Adrenal gland (tissue), 12 donors: ENCODE data around the gene MACROD2. TPM values are rescaled to one million over a fixed set of nuclear protein-coding genes. Genes with fewer than 3 reads are reported as not detected.

Experiments used
- DNase-seq, 7 donors: peaks; one replicate each; pipeline ENCODE4 v3.0.0-alpha.2; 2019 to 2020
- H3K27ac ChIP-seq, 5 donors: fragments of 200-600 bp; sonication (generic) in 4 of 5; 1 replicate in 3 of 5; 2 replicates in 2 of 5; pipeline versions ENCODE4 v1.5.1 to v1.8.0; 2016 to 2020; ENCODE audit warnings: mild to moderate bottlenecking in 1 of 5
- H3K27me3 ChIP-seq: fragments of 200-600 bp; 2 replicates; pipeline ENCODE4 v1.8.0; 2021
- H3K36me3 ChIP-seq, 2 donors: fragments of 200-600 bp; replicated peaks in 1 of 2; 1 replicate in 1 of 2; 2 replicates in 1 of 2; pipeline versions ENCODE4 v1.5.1 to v1.8.0; 2018 to 2022
- H3K4me1 ChIP-seq, 2 donors: fragments of 200-600 bp; replicated peaks in 1 of 2; 1 replicate in 1 of 2; 2 replicates in 1 of 2; pipeline versions ENCODE4 v1.5.1 to v1.8.0; 2018 to 2021
- H3K4me3 ChIP-seq, 4 donors: fragments of 200-600 bp; sonication (generic) in 3 of 4; one replicate each; pipeline ENCODE4 v1.5.1; 2016 to 2018
- H3K9me3 ChIP-seq, 3 donors: fragments of 200-600 bp; sonication (generic) in 1 of 3; replicated peaks in 1 of 3; 1 replicate in 2 of 3; 2 replicates in 1 of 3; pipeline versions ENCODE4 v1.5.1 to v1.8.0; 2016 to 2021
- POLR2A ChIP-seq, 2 donors: fragments of 450-650 bp; IDR thresholded peaks; one replicate each; pipeline ENCODE4 v1.6.1; 2017; ENCODE audit warnings: antibody characterized with exemption in 2 of 2, mild to moderate bottlenecking in 2 of 2, moderate library complexity in 1 of 2
- WGBS, 4 donors: extraction: QIAGEN DNeasy Blood & Tissue Kit in 2 of 4; methylation state at CpG; one replicate each; pipeline versions ENCODE4 v1.1.5 to v1.1.7; 2013 to 2017; 5-methylcytosine and 5-hydroxymethylcytosine counted together
- intact Hi-C, 2 donors: fragments of 100-400 bp; cut with DNase I; formaldehyde crosslinking; loops; one replicate each; pipeline versions ENCODE4 v1.14.1 to v1.15.0; 2022 to 2023
- polyA plus RNA-seq, 3 donors: library from polyadenylated mRNA; stranded (reverse); fragments of 200-250 nt in 2 of 3; fragments of 350-450 nt in 1 of 3; fragmentation: Illumina TruSeq in 1 of 3; extraction: RNeasy Lipid Tissue Mini Kit (QIAGEN cat#74804) in 1 of 3; gene quantifications; one replicate each; pipeline ENCODE4 v1.2.3, GENCODE V29; 2013 to 2014
- total RNA-seq, 9 donors: library from RNA; depleted of rRNA in 4 of 9; stranded (reverse); fragments of >200 nt in 4 of 9; fragments of 120-200 nt in 1 of 9; fragmentation: NEBNext Ultra II Directional in 1 of 9; extraction: Animal tissue kit (Norgen Biotek cat#: 25700) in 1 of 9; gene quantifications; one replicate each; pipeline versions ENCODE4 v1.1.0 to v1.2.4, GENCODE V29; 2013 to 2023
- TF ChIP-seq, protein P1 (sequence below), 6 experiments: fragments of 450-650 bp in 4 of 6; fragments of 200-600 bp in 2 of 6; sonication (generic) in 1 of 6; IDR thresholded peaks; 1 replicate in 5 of 6; 2 replicates in 1 of 6; pipeline versions ENCODE4 v1.5.1 to v1.8.0; 2016 to 2021; ENCODE audit warnings: antibody characterized with exemption in 6 of 6, mild to moderate bottlenecking in 2 of 6, moderate library complexity in 1 of 6
- donor health status: healthy with polysubstance abuse.
- donor health status: Bipolar disorder and iron deficiency.
- donor health status: DM: yes; HTN: yes; CAD: no.
- donor health status: DM: no; HTN: no; CAD: no.
- donor health status: DM: no; HTN: no; CAD: no.
- donor health status: DM: yes; HTN: yes; CAD: no.

MACROD2 gene
- total and polyA plus RNA-seq, 12 donors: 1.1 to 21.2 (median 6.4) TPM

DNA sequence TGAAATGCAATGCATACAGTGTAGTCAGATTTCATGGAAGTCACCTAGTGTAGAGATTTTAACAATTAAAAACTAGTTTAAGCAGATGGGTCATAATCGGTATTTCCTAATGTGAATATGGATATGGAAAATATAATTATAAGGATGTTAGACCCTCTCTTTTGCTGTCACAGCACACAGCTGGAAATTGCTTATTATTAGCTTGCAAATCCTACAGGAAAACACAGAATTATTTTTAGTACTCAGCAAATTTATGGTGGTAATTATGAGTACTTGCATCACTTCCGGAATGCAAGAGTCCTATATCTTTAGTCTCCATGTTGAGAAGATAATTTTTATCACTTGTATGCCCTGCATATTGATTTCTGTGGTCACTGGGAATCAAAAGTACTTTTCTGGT, 1584.4 kb downstream of the MACROD2 start:
- intact Hi-C loops: no loop called here
- TF ChIP-seq, protein P1, sequence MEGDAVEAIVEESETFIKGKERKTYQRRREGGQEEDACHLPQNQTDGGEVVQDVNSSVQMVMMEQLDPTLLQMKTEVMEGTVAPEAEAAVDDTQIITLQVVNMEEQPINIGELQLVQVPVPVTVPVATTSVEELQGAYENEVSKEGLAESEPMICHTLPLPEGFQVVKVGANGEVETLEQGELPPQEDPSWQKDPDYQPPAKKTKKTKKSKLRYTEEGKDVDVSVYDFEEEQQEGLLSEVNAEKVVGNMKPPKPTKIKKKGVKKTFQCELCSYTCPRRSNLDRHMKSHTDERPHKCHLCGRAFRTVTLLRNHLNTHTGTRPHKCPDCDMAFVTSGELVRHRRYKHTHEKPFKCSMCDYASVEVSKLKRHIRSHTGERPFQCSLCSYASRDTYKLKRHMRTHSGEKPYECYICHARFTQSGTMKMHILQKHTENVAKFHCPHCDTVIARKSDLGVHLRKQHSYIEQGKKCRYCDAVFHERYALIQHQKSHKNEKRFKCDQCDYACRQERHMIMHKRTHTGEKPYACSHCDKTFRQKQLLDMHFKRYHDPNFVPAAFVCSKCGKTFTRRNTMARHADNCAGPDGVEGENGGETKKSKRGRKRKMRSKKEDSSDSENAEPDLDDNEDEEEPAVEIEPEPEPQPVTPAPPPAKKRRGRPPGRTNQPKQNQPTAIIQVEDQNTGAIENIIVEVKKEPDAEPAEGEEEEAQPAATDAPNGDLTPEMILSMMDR (IDR thresholded peaks at IDR 0.05): no peak
- TF ChIP-seq POLR2A (IDR thresholded peaks at IDR 0.05): no peak
- H3K27me3 ChIP-seq: no peaks in the 10 kb centered on the region
- no peak for DNase-seq
- 59 to 82% (median 71%) methylated on average over 2 of the region's 2 CpGs for WGBS, 4 donors
- H3K4me3 ChIP-seq: no peak overlapping the region
- H3K27ac ChIP-seq: no peak overlapping the region
- no peaks in the 10 kb centered on the region for H3K36me3 ChIP-seq
- no peaks in the 10 kb centered on the region for H3K9me3 ChIP-seq
- no peaks in the 10 kb centered on the region for H3K4me1 ChIP-seq

DNA sequence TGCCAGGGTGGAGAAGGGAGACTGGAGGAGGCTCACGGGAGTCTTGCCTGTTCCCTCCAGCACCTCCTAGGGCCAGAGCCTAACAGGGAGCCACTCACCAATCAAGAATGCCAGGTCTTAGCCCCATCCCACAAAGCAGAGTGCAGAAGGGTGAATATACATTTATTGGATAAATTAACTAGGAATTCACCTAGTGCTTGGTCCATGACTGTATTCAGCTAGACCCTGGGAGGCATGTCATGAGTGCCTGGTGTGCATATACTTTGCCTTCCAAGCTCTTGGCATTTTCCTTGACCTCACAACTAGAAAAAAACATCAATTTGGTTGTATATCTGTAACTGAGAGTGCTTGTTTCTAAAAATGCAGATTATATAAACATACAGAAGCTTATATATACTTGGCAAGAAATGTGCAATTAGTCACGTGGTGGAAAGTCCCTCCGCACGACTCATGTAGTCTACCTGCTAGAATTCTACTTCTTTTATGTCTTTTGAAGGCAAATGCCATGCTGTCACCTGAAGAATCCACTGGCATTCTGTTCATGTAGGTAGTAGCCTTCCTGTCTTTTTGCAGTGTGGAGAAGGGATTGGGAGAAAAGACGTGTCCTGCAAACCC, 1586.9 kb downstream of the MACROD2 start:
- Histone ChIP-seq H3K9me3 (no peaks in the 10 kb centered on the region), H3K36me3 (no peaks in the 10 kb centered on the region), H3K27me3 (no peaks in the 10 kb centered on the region), H3K4me1 (no peaks in the 10 kb centered on the region), H3K4me3 (no peak overlapping the region), H3K27ac (no peak overlapping the region)
- 60 to 78% (median 75%) methylated on average over 5 of the region's 5 CpGs for WGBS, 4 donors
- DNase-seq: no peak
- intact Hi-C loops: no loop called here
- no peak for TF ChIP-seq POLR2A (IDR thresholded peaks at IDR 0.05)
- TF ChIP-seq, protein P1 (IDR thresholded peaks at IDR 0.05): no peak

DNA sequence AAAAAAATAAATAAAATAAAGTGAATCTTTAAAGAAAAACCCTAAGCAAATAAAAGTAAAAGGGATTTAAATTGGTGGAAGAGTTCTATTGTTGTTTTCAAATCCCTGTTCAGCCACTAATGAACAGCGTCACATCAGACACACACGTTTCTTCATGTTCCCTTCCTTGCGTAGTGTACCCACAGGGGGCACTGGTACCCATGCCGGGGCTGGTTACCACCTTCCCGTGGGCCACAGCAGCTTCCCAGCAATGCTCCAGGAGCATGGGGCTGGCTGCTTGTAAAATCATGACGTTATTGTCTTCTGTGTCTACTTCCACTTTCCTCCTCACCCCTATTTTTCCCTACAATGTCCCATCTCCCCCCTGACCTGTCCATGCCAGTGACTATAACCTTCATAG, 1589.2 kb downstream of the MACROD2 start:
- Histone ChIP-seq H3K36me3 (no peaks in the 10 kb centered on the region), H3K4me3 (no peak overlapping the region), H3K27me3 (no peaks in the 10 kb centered on the region), H3K27ac (no peak overlapping the region), H3K9me3 (no peaks in the 10 kb centered on the region), H3K4me1 (no peaks in the 10 kb centered on the region)
- intact Hi-C loops: no loop called here
- 83 to 90% (median 87%) methylated on average over 6 of the region's 6 CpGs for WGBS, 4 donors
- TF ChIP-seq, protein P1 (IDR thresholded peaks at IDR 0.05): no peak
- no peak for TF ChIP-seq POLR2A (IDR thresholded peaks at IDR 0.05)
- DNase-seq: no peak

DNA sequence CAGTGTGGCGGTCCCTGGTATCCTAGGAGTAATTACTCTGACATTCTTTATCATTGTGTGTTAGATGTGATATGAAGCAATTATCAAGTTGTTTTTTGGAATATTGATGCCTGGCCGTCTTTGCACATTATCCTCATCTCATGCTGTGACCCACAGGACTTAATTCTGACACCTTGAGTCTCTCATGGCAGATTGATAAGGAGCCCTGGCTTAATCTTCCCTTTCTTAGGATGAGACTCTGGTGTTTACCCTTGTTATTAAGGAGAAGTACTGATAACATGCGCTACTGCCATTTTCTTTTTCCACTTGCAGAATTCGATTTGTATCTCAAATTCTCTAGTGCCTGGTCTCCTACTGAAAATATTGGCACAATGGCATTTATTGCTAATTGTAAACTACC, 1597.8 kb downstream of the MACROD2 start:
- Histone ChIP-seq H3K4me3 (no peak overlapping the region), H3K36me3 (no peaks in the 10 kb centered on the region), H3K27me3 (no peaks in the 10 kb centered on the region), H3K9me3 (no peaks in the 10 kb centered on the region), H3K4me1 (no peaks in the 10 kb centered on the region), H3K27ac (no peak overlapping the region)
- WGBS, 4 donors: 82 to 95% (median 86%) methylated on average over 4 of the region's 4 CpGs
- no peak for DNase-seq
- intact Hi-C loops: no loop called here
- no peak for TF ChIP-seq POLR2A (IDR thresholded peaks at IDR 0.05)
- TF ChIP-seq, protein P1 (IDR thresholded peaks at IDR 0.05): no peak
